HepG2 (cell line): Measurements from ENCODE around the gene FALEC. TPM values are rescaled to one million over a fixed set of nuclear protein-coding genes. Genes with fewer than 3 reads are reported as not detected.

Experiments used
- ADNP ChIP-seq: sonication (generic); formaldehyde crosslinking; IDR thresholded peaks from 2 replicates; pipeline ENCODE4 v1.4.0; 2020; ENCODE audit warnings: missing genetic modification reagents
- GTF2F1 ChIP-seq: fragments of 150-350 bp; IDR thresholded peaks from 2 replicates; pipeline ENCODE4 v1.6.1; 2014; ENCODE audit warnings: low read length
- JDP2 ChIP-seq: sonication (generic); formaldehyde crosslinking; IDR thresholded peaks from 2 replicates; pipeline ENCODE4 v1.8.1; 2022; ENCODE audit warnings: missing genetic modification reagents, borderline replicate concordance
- KDM2A ChIP-seq: sonication (generic); formaldehyde crosslinking; IDR thresholded peaks from 2 replicates; pipeline ENCODE4 v1.4.0; 2020; ENCODE audit warnings: low read depth, missing genetic modification reagents, borderline replicate concordance
- MBD4 ChIP-seq: IDR thresholded peaks from 2 replicates; pipeline ENCODE4 v1.6.1; 2012; ENCODE audit warnings: low read length, inconsistent platforms, borderline replicate concordance
- MEIS2 ChIP-seq: sonication (generic); formaldehyde crosslinking; IDR thresholded peaks from 2 replicates; pipeline ENCODE4 v1.9.0; 2021; ENCODE audit warnings: mild to moderate bottlenecking, missing genetic modification reagents
- MTA1 ChIP-seq: sonication (generic); formaldehyde crosslinking; IDR thresholded peaks from 2 replicates; pipeline ENCODE4 v1.4.0; 2020; ENCODE audit warnings: missing genetic modification reagents, mild to moderate bottlenecking, borderline replicate concordance
- NR1H2 ChIP-seq: sonication (generic); formaldehyde crosslinking; IDR thresholded peaks from 2 replicates; pipeline ENCODE4 v1.8.1; 2022; ENCODE audit warnings: low read depth, missing genetic modification reagents, borderline replicate concordance
- PHF20 ChIP-seq: sonication (generic); formaldehyde crosslinking; IDR thresholded peaks from 2 replicates; pipeline ENCODE4 v1.5.0; 2020; ENCODE audit warnings: mild to moderate bottlenecking, missing genetic modification reagents
- POLR2G ChIP-seq: fragments of 200-400 bp; formaldehyde crosslinking; IDR thresholded peaks from 2 replicates; pipeline ENCODE4 v1.6.1; 2018; ENCODE audit warnings: mild to moderate bottlenecking, low read depth, low read length, moderate library complexity
- PRMT3 ChIP-seq: sonication (generic); formaldehyde crosslinking; IDR thresholded peaks from 2 replicates; pipeline ENCODE4 v1.8.1; 2022; ENCODE audit warnings: low read depth, mild to moderate bottlenecking, moderate library complexity, missing genetic modification reagents, borderline replicate concordance
- RAD21 ChIP-seq: fragments of 450-650 bp; formaldehyde crosslinking; IDR thresholded peaks from 2 replicates; pipeline ENCODE4 v1.5.0; 2020; ENCODE audit warnings: mild to moderate bottlenecking
- RFX1 ChIP-seq: fragments of 450-650 bp; IDR thresholded peaks from 2 replicates; pipeline ENCODE4 v1.6.1; 2017
- RFX3 ChIP-seq: IDR thresholded peaks from 2 replicates; pipeline ENCODE4 v1.6.1; 2016; ENCODE audit warnings: missing biosample characterization, missing genetic modification reagents
- SCMH1 ChIP-seq: sonication (generic); formaldehyde crosslinking; IDR thresholded peaks from 2 replicates; pipeline ENCODE4 v1.9.0; 2021; ENCODE audit warnings: missing genetic modification reagents, mild to moderate bottlenecking, borderline replicate concordance
- TBP ChIP-seq: sonication (generic); formaldehyde crosslinking; IDR thresholded peaks from 2 replicates; pipeline ENCODE4 v1.5.0; 2020; ENCODE audit warnings: missing genetic modification reagents
- TFDP2 ChIP-seq: sonication (generic); formaldehyde crosslinking; IDR thresholded peaks from 2 replicates; pipeline ENCODE4 v1.4.0; 2020; ENCODE audit warnings: missing genetic modification reagents
- YEATS4 ChIP-seq: sonication (generic); formaldehyde crosslinking; IDR thresholded peaks from 2 replicates; pipeline ENCODE4 v1.4.0; 2020; ENCODE audit warnings: missing genetic modification reagents, borderline replicate concordance
- ZNF513 ChIP-seq: sonication (generic); formaldehyde crosslinking; conservative IDR thresholded peaks from 2 replicates; pipeline ENCODE4 v1.5.0; 2020; ENCODE audit warnings: missing genetic modification reagents
- ZNF530 ChIP-seq: sonication (generic); formaldehyde crosslinking; IDR thresholded peaks from 2 replicates; pipeline ENCODE4 v1.5.0; 2020; ENCODE audit warnings: low read depth, mild to moderate bottlenecking, missing genetic modification reagents
- ZNF782 ChIP-seq: sonication (generic); formaldehyde crosslinking; IDR thresholded peaks from 2 replicates; pipeline ENCODE4 v1.4.0; 2020; ENCODE audit warnings: missing genetic modification reagents, mild to moderate bottlenecking, borderline replicate concordance
- polyA plus RNA-seq, 8 experiments: library from polyadenylated mRNA; depleted of rRNA in 3 of 8; stranded (reverse) in 7 of 8; unstranded in 1 of 8; fragments of >200 nt; fragmentation: Illumina TruSeq in 4 of 8; extraction: Trizol in 4 of 8; gene quantifications; 2 replicates each; pipeline versions ENCODE4 v1.2.1 to v1.2.3, GENCODE V29; 2011 to 2016; ENCODE audit warnings: low read depth in 4 of 8, missing spikeins in 1 of 8, mixed read lengths in 1 of 8; ENCODE audit not compliant: insufficient read depth in 1 of 8
- total RNA-seq, 5 experiments: library from RNA; depleted of rRNA; stranded (reverse); fragments of >200 nt; fragmentation: Illumina TruSeq; extraction: Trizol; gene quantifications; 2 replicates each; pipeline ENCODE4 v1.2.3, GENCODE V29; 2016; ENCODE audit warnings: low read depth in 1 of 5
- TF ChIP-seq, protein P1 (sequence below): sonication (generic); formaldehyde crosslinking; IDR thresholded peaks from 2 replicates; pipeline ENCODE4 v1.4.0; 2020; ENCODE audit warnings: missing genetic modification reagents
- TF ChIP-seq, protein P2 (sequence below): sonication (generic); formaldehyde crosslinking; IDR thresholded peaks from 2 replicates; pipeline ENCODE4 v1.5.0; 2020; ENCODE audit warnings: missing genetic modification reagents
- TF ChIP-seq, protein P3 (sequence below): sonication (generic); formaldehyde crosslinking; IDR thresholded peaks from 2 replicates; pipeline ENCODE4 v1.4.0; 2020; ENCODE audit warnings: missing genetic modification reagents, mild to moderate bottlenecking, borderline replicate concordance

FALEC gene
- total and polyA plus RNA-seq, 2 of the 13 experiments (the other 11 are each of a cell fraction or from before 2014, with no cell fraction given) = 0.33 to 0.71 TPM

GRCh38 chr1:150552128-150552910 is 36.8 kb downstream of the FALEC start (continued):
- TF ChIP-seq TFDP2 (CRISPR knock-in tag) (no peak), KDM2A (CRISPR knock-in tag) (peak; percentile 77), JDP2 (CRISPR knock-in tag) (no peak), YEATS4 (no peak), RAD21 (CRISPR knock-in tag) (no peak), PHF20 (no peak), PRMT3 (no peak), ZNF513 (CRISPR knock-in tag) (no peak), ADNP (CRISPR knock-in tag) (no peak), TBP (CRISPR knock-in tag) (no peak), RFX3 (CRISPR knock-in tag) (no peak), NR1H2 (CRISPR knock-in tag) (no peak), POLR2G (no peak; the same call in 1 of the 2 replicates), MTA1 (CRISPR knock-in tag) (0 out of 2 replicates have a peak, but pooled peaks have one; percentile 32), ZNF782 (0 out of 2 replicates have a peak, but pooled peaks have one; percentile 22), GTF2F1 (no peak), RFX1 (no peak), SCMH1 (CRISPR knock-in tag) (no peak), MBD4 (no peak), ZNF530 (CRISPR knock-in tag) (no peak), MEIS2 (peak; percentile 78; the same call in 1 of the 2 replicates)
- TF ChIP-seq, protein P1, sequence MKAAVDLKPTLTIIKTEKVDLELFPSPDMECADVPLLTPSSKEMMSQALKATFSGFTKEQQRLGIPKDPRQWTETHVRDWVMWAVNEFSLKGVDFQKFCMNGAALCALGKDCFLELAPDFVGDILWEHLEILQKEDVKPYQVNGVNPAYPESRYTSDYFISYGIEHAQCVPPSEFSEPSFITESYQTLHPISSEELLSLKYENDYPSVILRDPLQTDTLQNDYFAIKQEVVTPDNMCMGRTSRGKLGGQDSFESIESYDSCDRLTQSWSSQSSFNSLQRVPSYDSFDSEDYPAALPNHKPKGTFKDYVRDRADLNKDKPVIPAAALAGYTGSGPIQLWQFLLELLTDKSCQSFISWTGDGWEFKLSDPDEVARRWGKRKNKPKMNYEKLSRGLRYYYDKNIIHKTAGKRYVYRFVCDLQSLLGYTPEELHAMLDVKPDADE (CRISPR knock-in tag) = no peak
- TF ChIP-seq, protein P2, sequence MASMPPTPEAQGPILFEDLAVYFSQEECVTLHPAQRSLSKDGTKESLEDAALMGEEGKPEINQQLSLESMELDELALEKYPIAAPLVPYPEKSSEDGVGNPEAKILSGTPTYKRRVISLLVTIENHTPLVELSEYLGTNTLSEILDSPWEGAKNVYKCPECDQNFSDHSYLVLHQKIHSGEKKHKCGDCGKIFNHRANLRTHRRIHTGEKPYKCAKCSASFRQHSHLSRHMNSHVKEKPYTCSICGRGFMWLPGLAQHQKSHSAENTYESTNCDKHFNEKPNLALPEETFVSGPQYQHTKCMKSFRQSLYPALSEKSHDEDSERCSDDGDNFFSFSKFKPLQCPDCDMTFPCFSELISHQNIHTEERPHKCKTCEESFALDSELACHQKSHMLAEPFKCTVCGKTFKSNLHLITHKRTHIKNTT (CRISPR knock-in tag) = no peak
- TF ChIP-seq, protein P3, sequence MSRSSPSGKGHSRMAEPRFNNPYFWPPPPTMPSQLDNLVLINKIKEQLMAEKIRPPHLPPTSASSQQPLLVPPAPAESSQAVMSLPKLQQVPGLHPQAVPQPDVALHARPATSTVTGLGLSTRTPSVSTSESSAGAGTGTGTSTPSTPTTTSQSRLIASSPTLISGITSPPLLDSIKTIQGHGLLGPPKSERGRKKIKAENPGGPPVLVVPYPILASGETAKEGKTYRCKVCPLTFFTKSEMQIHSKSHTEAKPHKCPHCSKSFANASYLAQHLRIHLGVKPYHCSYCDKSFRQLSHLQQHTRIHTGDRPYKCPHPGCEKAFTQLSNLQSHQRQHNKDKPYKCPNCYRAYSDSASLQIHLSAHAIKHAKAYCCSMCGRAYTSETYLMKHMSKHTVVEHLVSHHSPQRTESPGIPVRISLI (CRISPR knock-in tag) = peak; percentile 35; the same call in 1 of the 2 replicates
